Measurements from ENCODE around the gene RAD51AP1. TPM values are rescaled to one million over a fixed set of nuclear protein-coding genes. Genes with fewer than 3 reads are reported as not detected.

RAD51AP1 gene
- total and polyA plus RNA-seq, 2 donors from 2014 or later = 0.52 to 2.9 TPM

GRCh38 chr12:4588916-4589315 is 50.2 kb downstream of the RAD51AP1 start:
- no peak for TF ChIP-seq CTCF (IDR thresholded peaks at IDR 0.05; ENCODE audit: borderline replicate concordance, extremely low read depth, insufficient read depth)
- H3K27ac ChIP-seq (ENCODE audit: low read depth in 2 of 2, low read length in 2 of 2) = no peak overlapping the region
- no peak overlapping the region for H3K9ac ChIP-seq (ENCODE audit: low read length in 3 of 3)
- no peak for FAIRE-seq
- intact Hi-C loops (cut with DNase I) = no loop called here
- H3K4me1 ChIP-seq (ENCODE audit: control insufficient read depth in 2 of 3, insufficient read depth in 2 of 3, low read depth in 1 of 3, low read length in 3 of 3) = no peaks in the 10 kb centered on the region
- DNase-seq = no peak
- no peak overlapping the region for H3K4me3 ChIP-seq (ENCODE audit: low read length in 3 of 3)
- no peaks in the 10 kb centered on the region for H3K27me3 ChIP-seq (ENCODE audit: control insufficient read depth, insufficient read depth, low read length)
- no peaks in the 10 kb centered on the region for H3K36me3 ChIP-seq (ENCODE audit: control insufficient read depth in 2 of 3, insufficient read depth in 3 of 3, low read length in 3 of 3)
- no peaks in the 10 kb centered on the region for H3K9me3 ChIP-seq (ENCODE audit: control insufficient read depth in 2 of 3, insufficient read depth in 1 of 3, low read length in 3 of 3)

- no peak overlapping the region for H3K27ac ChIP-seq (ENCODE audit: low read depth in 2 of 2, low read length in 2 of 2)
- H3K9me3 ChIP-seq (ENCODE audit: control insufficient read depth in 2 of 3, insufficient read depth in 1 of 3, low read length in 3 of 3) = no peaks in the 10 kb centered on the region
- no peak for DNase-seq
- TF ChIP-seq CTCF (IDR thresholded peaks at IDR 0.05; ENCODE audit: borderline replicate concordance, extremely low read depth, insufficient read depth) = no peak
- FAIRE-seq = no peak
- H3K9ac ChIP-seq (ENCODE audit: low read length in 3 of 3) = no peak overlapping the region
- intact Hi-C loops (cut with DNase I) = no loop called here
- no peaks in the 10 kb centered on the region for H3K27me3 ChIP-seq (ENCODE audit: control insufficient read depth, insufficient read depth, low read length)
- H3K36me3 ChIP-seq (ENCODE audit: control insufficient read depth in 2 of 3, insufficient read depth in 3 of 3, low read length in 3 of 3) = no peaks in the 10 kb centered on the region
- no peak overlapping the region for H3K4me3 ChIP-seq (ENCODE audit: low read length in 3 of 3)
- no peaks in the 10 kb centered on the region for H3K4me1 ChIP-seq (ENCODE audit: control insufficient read depth in 2 of 3, insufficient read depth in 2 of 3, low read depth in 1 of 3, low read length in 3 of 3)
Measured at GRCh38 chr12:4589941-4590340, 51.3 kb downstream of the RAD51AP1 start.

GRCh38 chr12:4591180-4591687 is 52.5 kb downstream of the RAD51AP1 start:
- Histone ChIP-seq H3K9ac (ENCODE audit: low read length in 3 of 3) (no peak overlapping the region), H3K9me3 (ENCODE audit: control insufficient read depth in 2 of 3, insufficient read depth in 1 of 3, low read length in 3 of 3) (no peaks in the 10 kb centered on the region), H3K4me1 (ENCODE audit: control insufficient read depth in 2 of 3, insufficient read depth in 2 of 3, low read depth in 1 of 3, low read length in 3 of 3) (no peaks in the 10 kb centered on the region), H3K36me3 (ENCODE audit: control insufficient read depth in 2 of 3, insufficient read depth in 3 of 3, low read length in 3 of 3) (no peaks in the 10 kb centered on the region), H3K27me3 (ENCODE audit: control insufficient read depth, insufficient read depth, low read length) (no peaks in the 10 kb centered on the region), H3K4me3 (ENCODE audit: low read length in 3 of 3) (no peak overlapping the region), H3K27ac (ENCODE audit: low read depth in 2 of 2, low read length in 2 of 2) (no peak overlapping the region)
- no peak for FAIRE-seq
- intact Hi-C loops (cut with DNase I) = no loop called here
- DNase-seq = no peak
- no peak for TF ChIP-seq CTCF (IDR thresholded peaks at IDR 0.05; ENCODE audit: borderline replicate concordance, extremely low read depth, insufficient read depth)

GRCh38 chr12:4595881-4596280 is 57.2 kb downstream of the RAD51AP1 start:
- intact Hi-C loops (cut with DNase I) = no loop called here
- Histone ChIP-seq H3K9me3 (ENCODE audit: control insufficient read depth in 2 of 3, insufficient read depth in 1 of 3, low read length in 3 of 3) (no peaks in the 10 kb centered on the region), H3K27me3 (ENCODE audit: control insufficient read depth, insufficient read depth, low read length) (no peaks in the 10 kb centered on the region), H3K36me3 (ENCODE audit: control insufficient read depth in 2 of 3, insufficient read depth in 3 of 3, low read length in 3 of 3) (no peaks in the 10 kb centered on the region), H3K9ac (ENCODE audit: low read length in 3 of 3) (no peak overlapping the region), H3K27ac (ENCODE audit: low read depth in 2 of 2, low read length in 2 of 2) (no peak overlapping the region), H3K4me1 (ENCODE audit: control insufficient read depth in 2 of 3, insufficient read depth in 2 of 3, low read depth in 1 of 3, low read length in 3 of 3) (no peaks in the 10 kb centered on the region), H3K4me3 (ENCODE audit: low read length in 3 of 3) (no peak overlapping the region)
- FAIRE-seq = no peak
- no peak for DNase-seq
- no peak for TF ChIP-seq CTCF (IDR thresholded peaks at IDR 0.05; ENCODE audit: borderline replicate concordance, extremely low read depth, insufficient read depth)

All from kidney (tissue), 14 donors.